HEK293 (cell line): ENCODE results near the gene CDHR1.

Experiments used
- CTCF ChIA-PET: fragments of 350-600 bp; formaldehyde crosslinking; extraction: SDS; loops from one replicate; lab custom pipeline; 2021; ENCODE audit warnings: antibody characterized with exemption; lab: Yijun Ruan, JAX
- POLR2A ChIA-PET: fragments of 300-600 bp; formaldehyde crosslinking; extraction: SDS; loops from one replicate; lab custom pipeline; 2020; ENCODE audit warnings: antibody characterized with exemption, inconsistent platforms; lab: Yijun Ruan, JAX
- H3K27ac ChIP-seq: fragments of 200-500 bp; sonication (Bioruptor generic); 2 replicates; pipeline ENCODE4 v1.5.1; 2014; ENCODE audit warnings: low read depth, low read length, control low read depth, inconsistent platforms; ENCODE audit errors: extremely low read depth
- H3K36me3 ChIP-seq, 2 experiments: fragments of 200-500 bp in 1 of 2; sonication (Bioruptor generic) in 1 of 2; 1 replicate in 1 of 2; 2 replicates in 1 of 2; pipeline ENCODE4 v1.5.1; 2014 to 2017; ENCODE audit warnings: inconsistent platforms in 2 of 2, low read length in 2 of 2; ENCODE audit not compliant: control insufficient read depth in 2 of 2, insufficient read depth in 1 of 2
- H3K4me1 ChIP-seq: fragments of 200-500 bp; sonication (Bioruptor generic); 2 replicates; pipeline ENCODE4 v1.5.1; 2014; ENCODE audit warnings: mild to moderate bottlenecking, low read length, inconsistent platforms; ENCODE audit not compliant: control insufficient read depth, insufficient read depth
- H3K4me3 ChIP-seq: 2 replicates; pipeline ENCODE4 v1.5.1; 2011; ENCODE audit warnings: low read depth, mild to moderate bottlenecking, control low read depth, low read length, moderate library complexity
- H3K9me3 ChIP-seq: fragments of 200-500 bp; sonication (Bioruptor generic); 2 replicates; pipeline ENCODE4 v1.5.1; 2014; ENCODE audit warnings: low read depth, low read length, inconsistent platforms; ENCODE audit not compliant: control insufficient read depth, insufficient read depth
- AEBP2 ChIP-seq: fragments of 450-650 bp; formaldehyde crosslinking; IDR thresholded peaks from 2 replicates; pipeline ENCODE4 v1.5.1; 2016; ENCODE audit warnings: missing biosample characterization, missing genetic modification characterization, borderline replicate concordance
- GLIS2 ChIP-seq: fragments of 450-650 bp; formaldehyde crosslinking; IDR thresholded peaks from 2 replicates; pipeline ENCODE4 v1.5.1; 2016; ENCODE audit warnings: missing biosample characterization, missing genetic modification characterization
- KLF1 ChIP-seq: fragments of 450-650 bp; formaldehyde crosslinking; IDR thresholded peaks from 2 replicates; pipeline ENCODE4 v1.5.1; 2016; ENCODE audit warnings: missing biosample characterization, missing genetic modification characterization
- KLF7 ChIP-seq: fragments of 450-650 bp; formaldehyde crosslinking; IDR thresholded peaks from 2 replicates; pipeline ENCODE4 v1.5.1; 2016; ENCODE audit warnings: missing biosample characterization, missing genetic modification characterization, borderline replicate concordance
- KLF8 ChIP-seq: fragments of 450-650 bp; formaldehyde crosslinking; IDR thresholded peaks from 2 replicates; pipeline ENCODE4 v1.5.1; 2016; ENCODE audit warnings: missing biosample characterization, missing genetic modification characterization
- KLF9 ChIP-seq: fragments of 450-650 bp; formaldehyde crosslinking; IDR thresholded peaks from 2 replicates; pipeline ENCODE4 v1.5.1; 2016; ENCODE audit warnings: missing biosample characterization, missing genetic modification characterization, low read depth
- PATZ1 ChIP-seq: fragments of 450-650 bp; formaldehyde crosslinking; IDR thresholded peaks from 2 replicates; pipeline ENCODE4 v1.5.1; 2016; ENCODE audit warnings: missing biosample characterization, missing genetic modification characterization
- REPIN1 ChIP-seq: fragments of 450-650 bp; formaldehyde crosslinking; IDR thresholded peaks from 2 replicates; pipeline ENCODE4 v1.5.1; 2017; ENCODE audit warnings: missing biosample characterization, missing genetic modification characterization, low read depth
- SALL2 ChIP-seq: fragments of 450-650 bp; formaldehyde crosslinking; IDR thresholded peaks from 2 replicates; pipeline ENCODE4 v1.5.0; 2017; ENCODE audit warnings: missing biosample characterization, mild to moderate bottlenecking, missing genetic modification characterization, borderline replicate concordance
- SP2 ChIP-seq: fragments of 450-650 bp; formaldehyde crosslinking; IDR thresholded peaks from 2 replicates; pipeline ENCODE4 v1.5.1; 2016; ENCODE audit warnings: missing biosample characterization, missing genetic modification characterization
- SP3 ChIP-seq: fragments of 450-650 bp; formaldehyde crosslinking; IDR thresholded peaks from 2 replicates; pipeline ENCODE4 v1.5.1; 2016; ENCODE audit warnings: missing biosample characterization, missing genetic modification characterization
- ZBTB8A ChIP-seq: fragments of 450-650 bp; formaldehyde crosslinking; IDR thresholded peaks from 2 replicates; pipeline ENCODE4 v1.5.1; 2016; ENCODE audit warnings: missing biosample characterization, missing genetic modification characterization
- ZFHX2 ChIP-seq: fragments of 450-650 bp; formaldehyde crosslinking; conservative IDR thresholded peaks from 2 replicates; pipeline ENCODE4 v1.5.1; 2016; ENCODE audit warnings: missing biosample characterization, missing genetic modification characterization
- ZFP37 ChIP-seq: fragments of 450-650 bp; formaldehyde crosslinking; IDR thresholded peaks from 2 replicates; pipeline ENCODE4 v1.5.1; 2016; ENCODE audit warnings: missing biosample characterization, missing genetic modification characterization
- ZIC2 ChIP-seq: fragments of 450-650 bp; formaldehyde crosslinking; IDR thresholded peaks from 2 replicates; pipeline ENCODE4 v1.5.1; 2016; ENCODE audit warnings: missing biosample characterization, missing genetic modification characterization
- ZNF214 ChIP-seq: fragments of 450-650 bp; formaldehyde crosslinking; IDR thresholded peaks from 2 replicates; pipeline ENCODE4 v1.5.1; 2017; ENCODE audit warnings: missing biosample characterization, mild to moderate bottlenecking, missing genetic modification characterization, borderline replicate concordance
- ZNF266 ChIP-seq: fragments of 450-650 bp; formaldehyde crosslinking; IDR thresholded peaks from 2 replicates; pipeline ENCODE4 v1.5.1; 2016; ENCODE audit warnings: missing biosample characterization, missing genetic modification characterization, low read depth
- ZNF292 ChIP-seq: fragments of 450-650 bp; formaldehyde crosslinking; IDR thresholded peaks from 2 replicates; pipeline ENCODE4 v1.5.1; 2016; ENCODE audit warnings: low read depth, missing biosample characterization, missing genetic modification characterization, borderline replicate concordance
- ZNF549 ChIP-seq: fragments of 450-650 bp; IDR thresholded peaks from 2 replicates; pipeline ENCODE4 v1.5.1; 2018; ENCODE audit warnings: missing biosample characterization, missing genetic modification characterization, mild to moderate bottlenecking, inconsistent platforms, moderate library complexity
- ZNF626 ChIP-seq: fragments of 450-650 bp; sonication (Bioruptor Pico); formaldehyde crosslinking; IDR thresholded peaks from 2 replicates; pipeline ENCODE4 v1.5.1; 2018; ENCODE audit warnings: missing biosample characterization, missing genetic modification characterization, inconsistent platforms
- ZNF654 ChIP-seq: fragments of 450-650 bp; formaldehyde crosslinking; IDR thresholded peaks from 2 replicates; pipeline ENCODE4 v1.5.1; 2016; ENCODE audit warnings: low read depth, missing biosample characterization, missing genetic modification characterization
- TF ChIP-seq, protein P1 (sequence below): fragments of 450-650 bp; formaldehyde crosslinking; optimal IDR thresholded peaks from 2 replicates; pipeline ENCODE3; 2016; ENCODE audit warnings: missing biosample characterization, mild to moderate bottlenecking, missing genetic modification characterization
- TF ChIP-seq, protein P2 (sequence below): sonication (generic); formaldehyde crosslinking; IDR thresholded peaks from 2 replicates; pipeline ENCODE4 v1.8.1; 2022; ENCODE audit warnings: mild to moderate bottlenecking, moderate library complexity, missing genetic modification reagents
- TF ChIP-seq, protein P3 (sequence below): fragments of 450-650 bp; formaldehyde crosslinking; IDR thresholded peaks from 2 replicates; pipeline ENCODE4 v1.5.1; 2016; ENCODE audit warnings: missing biosample characterization, missing genetic modification characterization
- TF ChIP-seq, protein P4 (sequence below): fragments of 450-650 bp; formaldehyde crosslinking; conservative IDR thresholded peaks from 2 replicates; pipeline ENCODE4 v1.5.1; 2016; ENCODE audit warnings: low read depth, missing biosample characterization, missing genetic modification characterization

Gene CDHR1

DNA sequence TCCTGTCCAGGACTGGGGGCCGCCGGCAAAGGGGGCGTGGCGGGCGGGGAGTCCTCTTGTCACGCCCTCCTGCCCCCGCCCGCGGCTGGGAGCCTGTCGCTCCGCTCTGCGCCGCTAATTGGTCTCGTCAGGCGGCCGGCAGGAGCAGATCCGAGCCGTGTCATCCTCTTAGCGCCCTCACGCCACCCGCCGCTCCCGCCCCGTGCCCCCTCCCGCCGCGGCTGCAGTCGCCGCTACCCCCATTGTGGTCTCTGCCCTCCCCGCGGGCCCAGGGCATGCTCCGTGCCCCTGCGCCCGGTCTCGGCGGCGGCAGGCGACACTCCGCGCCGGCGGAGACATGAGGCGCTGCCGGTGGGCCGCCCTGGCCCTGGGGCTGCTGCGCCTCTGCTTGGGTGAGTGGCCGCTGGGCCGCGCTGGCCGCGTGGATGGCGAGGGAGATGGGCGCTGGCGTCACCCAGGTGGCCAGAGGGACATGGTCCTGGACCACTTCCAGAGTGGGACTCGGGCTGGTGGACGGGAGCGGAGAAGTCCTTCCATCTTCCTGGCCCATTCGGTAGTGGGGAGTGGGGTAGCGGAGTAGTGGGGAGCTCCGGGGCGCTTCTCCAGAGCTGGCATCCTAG is at the start of gene CDHR1:
Gene CDHR1 (plus strand): TSS at position 114 of the 620 bp plus-strand sequence. CDS start 224 bp downstream, at position 338.
- no peaks in the 10 kb centered on the region for H3K36me3 ChIP-seq
- ChIA-PET POLR2A (no interaction called here), CTCF (interaction anchor here (0.6 to 2.0 kb wide), 3 partner anchors 11 to 431 kb away, joined by 3 to 9 read pairs (median 4); no protein-coding TSS in a partner anchor)
- peak within 1 kb of the TSS; percentile 23 for H3K4me3 ChIP-seq
- peaks cover 8% of the 10 kb centered on the region for H3K4me1 ChIP-seq
- H3K27ac ChIP-seq = no peak within 1 kb of the TSS
- no peaks in the 10 kb centered on the region for H3K9me3 ChIP-seq
- TF ChIP-seq KLF7 (tag by site-specific recombination) (no peak), ZIC2 (no peak), ZNF266 (tag by site-specific recombination) (no peak), SP3 (tag by site-specific recombination) (peak; percentile 72), ZNF626 (no peak), SALL2 (tag by site-specific recombination) (no peak), REPIN1 (tag by site-specific recombination) (no peak), KLF1 (tag by site-specific recombination) (peak; percentile 71), ZBTB8A (tag by site-specific recombination) (peak; percentile 34; the same call in 1 of the 2 replicates), AEBP2 (no peak), ZFP37 (tag by site-specific recombination) (no peak), SP2 (tag by site-specific recombination) (peak; percentile 49), KLF9 (peak; percentile 87), KLF8 (tag by site-specific recombination) (peak; percentile 57; the same call in 1 of the 2 replicates), ZNF292 (tag by site-specific recombination) (no peak), ZNF549 (tag by site-specific recombination) (no peak), ZFHX2 (peak; percentile 28; the same call in 1 of the 2 replicates), ZNF654 (tag by site-specific recombination) (no peak), GLIS2 (tag by site-specific recombination) (peak; percentile 48; the same call in 1 of the 2 replicates), ZNF214 (tag by site-specific recombination) (no peak), PATZ1 (peak; percentile 61)
- TF ChIP-seq, protein P1, sequence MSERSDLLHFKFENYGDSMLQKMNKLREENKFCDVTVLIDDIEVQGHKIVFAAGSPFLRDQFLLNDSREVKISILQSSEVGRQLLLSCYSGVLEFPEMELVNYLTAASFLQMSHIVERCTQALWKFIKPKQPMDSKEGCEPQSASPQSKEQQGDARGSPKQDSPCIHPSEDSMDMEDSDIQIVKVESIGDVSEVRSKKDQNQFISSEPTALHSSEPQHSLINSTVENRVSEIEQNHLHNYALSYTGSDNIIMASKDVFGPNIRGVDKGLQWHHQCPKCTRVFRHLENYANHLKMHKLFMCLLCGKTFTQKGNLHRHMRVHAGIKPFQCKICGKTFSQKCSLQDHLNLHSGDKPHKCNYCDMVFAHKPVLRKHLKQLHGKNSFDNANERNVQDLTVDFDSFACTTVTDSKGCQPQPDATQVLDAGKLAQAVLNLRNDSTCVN (tag by site-specific recombination) = peak; percentile 19
- TF ChIP-seq, protein P2, sequence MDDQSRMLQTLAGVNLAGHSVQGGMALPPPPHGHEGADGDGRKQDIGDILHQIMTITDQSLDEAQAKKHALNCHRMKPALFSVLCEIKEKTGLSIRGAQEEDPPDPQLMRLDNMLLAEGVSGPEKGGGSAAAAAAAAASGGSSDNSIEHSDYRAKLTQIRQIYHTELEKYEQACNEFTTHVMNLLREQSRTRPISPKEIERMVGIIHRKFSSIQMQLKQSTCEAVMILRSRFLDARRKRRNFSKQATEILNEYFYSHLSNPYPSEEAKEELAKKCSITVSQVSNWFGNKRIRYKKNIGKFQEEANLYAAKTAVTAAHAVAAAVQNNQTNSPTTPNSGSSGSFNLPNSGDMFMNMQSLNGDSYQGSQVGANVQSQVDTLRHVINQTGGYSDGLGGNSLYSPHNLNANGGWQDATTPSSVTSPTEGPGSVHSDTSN (CRISPR knock-in tag) = no peak
- TF ChIP-seq, protein P3, sequence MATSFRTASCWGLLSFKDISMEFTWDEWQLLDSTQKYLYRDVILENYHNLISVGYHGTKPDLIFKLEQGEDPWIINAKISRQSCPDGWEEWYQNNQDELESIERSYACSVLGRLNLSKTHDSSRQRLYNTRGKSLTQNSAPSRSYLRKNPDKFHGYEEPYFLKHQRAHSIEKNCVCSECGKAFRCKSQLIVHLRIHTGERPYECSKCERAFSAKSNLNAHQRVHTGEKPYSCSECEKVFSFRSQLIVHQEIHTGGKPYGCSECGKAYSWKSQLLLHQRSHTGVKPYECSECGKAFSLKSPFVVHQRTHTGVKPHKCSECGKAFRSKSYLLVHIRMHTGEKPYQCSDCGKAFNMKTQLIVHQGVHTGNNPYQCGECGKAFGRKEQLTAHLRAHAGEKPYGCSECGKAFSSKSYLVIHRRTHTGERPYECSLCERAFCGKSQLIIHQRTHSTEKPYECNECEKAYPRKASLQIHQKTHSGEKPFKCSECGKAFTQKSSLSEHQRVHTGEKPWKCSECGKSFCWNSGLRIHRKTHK = no peak
- TF ChIP-seq, protein P4, sequence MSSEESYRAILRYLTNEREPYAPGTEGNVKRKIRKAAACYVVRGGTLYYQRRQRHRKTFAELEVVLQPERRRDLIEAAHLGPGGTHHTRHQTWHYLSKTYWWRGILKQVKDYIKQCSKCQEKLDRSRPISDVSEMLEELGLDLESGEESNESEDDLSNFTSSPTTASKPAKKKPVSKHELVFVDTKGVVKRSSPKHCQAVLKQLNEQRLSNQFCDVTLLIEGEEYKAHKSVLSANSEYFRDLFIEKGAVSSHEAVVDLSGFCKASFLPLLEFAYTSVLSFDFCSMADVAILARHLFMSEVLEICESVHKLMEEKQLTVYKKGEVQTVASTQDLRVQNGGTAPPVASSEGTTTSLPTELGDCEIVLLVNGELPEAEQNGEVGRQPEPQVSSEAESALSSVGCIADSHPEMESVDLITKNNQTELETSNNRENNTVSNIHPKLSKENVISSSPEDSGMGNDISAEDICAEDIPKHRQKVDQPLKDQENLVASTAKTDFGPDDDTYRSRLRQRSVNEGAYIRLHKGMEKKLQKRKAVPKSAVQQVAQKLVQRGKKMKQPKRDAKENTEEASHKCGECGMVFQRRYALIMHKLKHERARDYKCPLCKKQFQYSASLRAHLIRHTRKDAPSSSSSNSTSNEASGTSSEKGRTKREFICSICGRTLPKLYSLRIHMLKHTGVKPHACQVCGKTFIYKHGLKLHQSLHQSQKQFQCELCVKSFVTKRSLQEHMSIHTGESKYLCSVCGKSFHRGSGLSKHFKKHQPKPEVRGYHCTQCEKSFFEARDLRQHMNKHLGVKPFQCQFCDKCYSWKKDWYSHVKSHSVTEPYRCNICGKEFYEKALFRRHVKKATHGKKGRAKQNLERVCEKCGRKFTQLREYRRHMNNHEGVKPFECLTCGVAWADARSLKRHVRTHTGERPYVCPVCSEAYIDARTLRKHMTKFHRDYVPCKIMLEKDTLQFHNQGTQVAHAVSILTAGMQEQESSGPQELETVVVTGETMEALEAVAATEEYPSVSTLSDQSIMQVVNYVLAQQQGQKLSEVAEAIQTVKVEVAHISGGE (tag by site-specific recombination) = no peak
